ENCODE results near the gene ERLIN1. TPM values are rescaled to one million over a fixed set of nuclear protein-coding genes. Genes with fewer than 3 reads are reported as not detected.

The ERLIN1 gene
- total RNA-seq, 1 experiment from 2014 or later, result 33.0 TPM

DNA sequence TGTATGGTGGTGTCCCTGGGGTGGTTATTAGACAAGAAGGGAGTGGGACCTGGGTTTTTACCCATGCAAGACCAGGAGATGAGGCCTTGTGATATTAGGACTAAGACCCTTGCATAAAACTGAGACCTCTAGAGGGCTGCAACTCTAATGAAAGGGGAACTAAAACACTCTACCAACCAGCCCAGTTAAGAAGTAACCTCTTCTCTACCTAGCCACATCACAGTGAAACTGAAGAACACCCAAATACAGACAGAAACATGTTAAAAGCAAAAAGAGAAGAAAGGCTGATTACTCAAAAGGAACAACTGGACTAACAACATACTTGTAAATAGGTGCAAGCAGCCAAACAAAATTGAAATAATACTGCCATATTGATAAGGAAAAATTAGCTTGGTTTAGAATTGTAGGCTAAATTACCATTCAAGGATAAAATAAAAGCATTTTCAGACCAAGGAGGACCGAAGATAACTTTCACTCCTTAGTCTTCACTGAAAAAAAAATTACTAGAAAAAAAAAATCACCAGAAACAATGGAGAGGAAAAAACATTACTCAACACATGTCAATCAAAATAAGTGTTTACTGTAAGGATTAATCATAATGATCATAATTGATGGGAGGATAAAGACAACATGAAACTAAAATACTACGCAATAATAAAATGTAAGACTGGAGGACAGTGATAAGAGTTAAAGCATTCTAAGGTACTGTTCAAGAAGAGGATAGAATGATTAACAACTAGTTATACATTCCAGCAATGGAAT, 27.6 kb downstream of the ERLIN1 start:
- Histone ChIP-seq H3K27me3 (ENCODE audit: insufficient read depth, low read length) (no peaks in the 10 kb centered on the region), H2BK15ac (ENCODE audit: low read depth, low read length) (no peak overlapping the region), H3K9me3 (ENCODE audit: control insufficient read depth, low read depth, low read length) (no peaks in the 10 kb centered on the region), H3K23me2 (ENCODE audit: insufficient read length, low read depth, low read length, poor library complexity, severe bottlenecking) (no peaks in the 10 kb centered on the region), H2AFZ (ENCODE audit: low read length) (no peak overlapping the region), H2BK12ac (ENCODE audit: insufficient read length, low read depth, low read length) (no peak overlapping the region), H4K5ac (ENCODE audit: insufficient read length, low read depth, low read length) (no peak overlapping the region), H3K14ac (ENCODE audit: insufficient read depth, low read length) (no peak overlapping the region), H3K56ac (ENCODE audit: insufficient read length, low read depth, low read length) (no peak overlapping the region), H3K18ac (ENCODE audit: insufficient read length, low read depth, low read length) (no peak overlapping the region), H4K20me1 (ENCODE audit: control insufficient read depth, insufficient read depth, insufficient read length) (no peaks in the 10 kb centered on the region), H4K8ac (replicated peaks; ENCODE audit: insufficient read length, low read depth, low read length) (no peak overlapping the region), H2BK5ac (ENCODE audit: insufficient read length, low read length) (no peak overlapping the region), H2BK120ac (ENCODE audit: low read depth, low read length, poor library complexity, severe bottlenecking) (no peak overlapping the region), H3T11ph (ENCODE audit: low read length) (no peak overlapping the region), H3K27ac (ENCODE audit: insufficient read length, low read depth, low read length) (no peak overlapping the region), H3K9ac (ENCODE audit: extremely low read depth, insufficient read length, low read length) (no peak overlapping the region), H3K23ac (ENCODE audit: insufficient read length, low read depth, low read length) (no peak overlapping the region), H3K79me1 (ENCODE audit: insufficient read depth, low read depth, low read length, poor library complexity, severe bottlenecking) (no peaks in the 10 kb centered on the region), H3K4me2 (ENCODE audit: insufficient read depth, insufficient read length, low read length) (no peak overlapping the region), H3K79me2 (ENCODE audit: insufficient read depth, low read length) (no peaks in the 10 kb centered on the region), H3K4ac (ENCODE audit: low read depth, low read length) (no peak overlapping the region), H3K4me1 (ENCODE audit: insufficient read depth, low read length) (no peaks in the 10 kb centered on the region), H4K91ac (ENCODE audit: insufficient read length, low read depth, low read length) (no peak overlapping the region), H2BK20ac (ENCODE audit: low read depth, low read length, poor library complexity, severe bottlenecking) (no peak overlapping the region), H2AK5ac (ENCODE audit: insufficient read length, low read length) (no peak overlapping the region)
- H3K27ac Mint-ChIP-seq, result no peak overlapping the region
- H3K9me3 Mint-ChIP-seq, result no peaks in the 10 kb centered on the region
- no CpG with 5 or more reads among the region's 2 CpGs for whole genome bisulfite sequencing (ENCODE audit: extremely low coverage, insufficient read length, low lambda C conversion rate)
- H3K27me3 Mint-ChIP-seq (ENCODE audit: low read depth), result no peaks in the 10 kb centered on the region
- H3K36me3 Mint-ChIP-seq (ENCODE audit: insufficient read depth in 1 of 3, low read depth in 3 of 3), result peaks cover 7 to 39% (median 38%) of the 10 kb centered on the region in 3 experiments; a peak in 6 of 7 replicates
- TF ChIP-seq, protein P1, sequence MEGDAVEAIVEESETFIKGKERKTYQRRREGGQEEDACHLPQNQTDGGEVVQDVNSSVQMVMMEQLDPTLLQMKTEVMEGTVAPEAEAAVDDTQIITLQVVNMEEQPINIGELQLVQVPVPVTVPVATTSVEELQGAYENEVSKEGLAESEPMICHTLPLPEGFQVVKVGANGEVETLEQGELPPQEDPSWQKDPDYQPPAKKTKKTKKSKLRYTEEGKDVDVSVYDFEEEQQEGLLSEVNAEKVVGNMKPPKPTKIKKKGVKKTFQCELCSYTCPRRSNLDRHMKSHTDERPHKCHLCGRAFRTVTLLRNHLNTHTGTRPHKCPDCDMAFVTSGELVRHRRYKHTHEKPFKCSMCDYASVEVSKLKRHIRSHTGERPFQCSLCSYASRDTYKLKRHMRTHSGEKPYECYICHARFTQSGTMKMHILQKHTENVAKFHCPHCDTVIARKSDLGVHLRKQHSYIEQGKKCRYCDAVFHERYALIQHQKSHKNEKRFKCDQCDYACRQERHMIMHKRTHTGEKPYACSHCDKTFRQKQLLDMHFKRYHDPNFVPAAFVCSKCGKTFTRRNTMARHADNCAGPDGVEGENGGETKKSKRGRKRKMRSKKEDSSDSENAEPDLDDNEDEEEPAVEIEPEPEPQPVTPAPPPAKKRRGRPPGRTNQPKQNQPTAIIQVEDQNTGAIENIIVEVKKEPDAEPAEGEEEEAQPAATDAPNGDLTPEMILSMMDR (conservative IDR thresholded peaks at IDR 0.05), result no peak
- no peaks in the 10 kb centered on the region for H3K4me1 Mint-ChIP-seq
- H3K4me3 Mint-ChIP-seq, result no peak overlapping the region
- no peak for DNase-seq
